SK-N-SH (cell line): ENCODE results near the gene CBLIF. TPM values are rescaled to one million over a fixed set of nuclear protein-coding genes. Genes with fewer than 3 reads are reported as not detected.

Experiments used
- CTCF ChIA-PET: fragments of 300-600, 350-600 bp; formaldehyde crosslinking; extraction: SDS; loops from one replicate; lab custom pipeline; 2021; lab: Yijun Ruan, JAX
- POLR2A ChIA-PET: fragments of 350-600 bp; sonication (Branson Sonifier 250); formaldehyde crosslinking; extraction: SDS; loops from one replicate; lab custom pipeline; 2020; ENCODE audit warnings: antibody characterized with exemption, inconsistent platforms; lab: Yijun Ruan, JAX
- DNase-seq: peaks from one replicate; pipeline ENCODE4 v3.0.0; 2012
- H2AFZ ChIP-seq: fragments of 200-600 bp; sonication (generic); 2 replicates; pipeline ENCODE4 v1.8.1; 2016; ENCODE audit warnings: antibody characterized with exemption, mild to moderate bottlenecking, low read depth
- H3F3A ChIP-seq: fragments of 200-600 bp; sonication (generic); replicated peaks from 2 replicates; pipeline ENCODE3; 2016; ENCODE audit warnings: antibody characterized with exemption, mild to moderate bottlenecking; ENCODE audit not compliant: insufficient read depth
- H3K27ac ChIP-seq, 2 experiments: fragments of 200-500 bp in 1 of 2; fragments of 200-600 bp in 1 of 2; sonication (Bioruptor generic) in 1 of 2; sonication (generic), shearing (Covaris generic) in 1 of 2; 2 replicates each; pipeline versions ENCODE4 v1.5.1 to v1.6.1; 2014 to 2016; ENCODE audit warnings: low read depth in 2 of 2, inconsistent platforms in 1 of 2, low read length in 1 of 2, mild to moderate bottlenecking in 1 of 2, mixed read lengths in 1 of 2
- H3K27me3 ChIP-seq: fragments of 200-600 bp; sonication (generic), shearing (Covaris generic); 2 replicates; pipeline ENCODE4 v1.6.1; 2016; ENCODE audit warnings: mixed run types; ENCODE audit not compliant: insufficient read depth
- H3K36me3 ChIP-seq, 2 experiments: fragments of 200-500 bp in 1 of 2; fragments of 200-600 bp in 1 of 2; sonication (Bioruptor generic) in 1 of 2; sonication (generic) in 1 of 2; replicated peaks in 1 of 2; 2 replicates each; pipeline versions ENCODE3 to v1.5.1; 2014 to 2016; ENCODE audit warnings: low read length in 1 of 2, mild to moderate bottlenecking in 1 of 2; ENCODE audit not compliant: insufficient read depth in 2 of 2, control insufficient read depth in 1 of 2
- H3K4me1 ChIP-seq, 2 experiments: fragments of 200-500 bp in 1 of 2; fragments of 200-600 bp in 1 of 2; sonication (Bioruptor generic) in 1 of 2; sonication (generic), shearing (Covaris generic) in 1 of 2; 2 replicates each; pipeline versions ENCODE4 v1.5.1 to v1.6.1; 2014 to 2016; ENCODE audit warnings: low read depth in 1 of 2, low read length in 1 of 2, mixed run types in 1 of 2; ENCODE audit not compliant: insufficient read depth in 2 of 2, control insufficient read depth in 1 of 2
- H3K4me2 ChIP-seq: fragments of 200-600 bp; sonication (generic), shearing (Covaris generic); 2 replicates; pipeline ENCODE4 v1.6.1; 2017; ENCODE audit warnings: mixed run types
- H3K4me3 ChIP-seq, 2 experiments: fragments of 200-500 bp in 1 of 2; fragments of 200-600 bp in 1 of 2; sonication (Bioruptor generic) in 1 of 2; sonication (generic), shearing (Covaris generic) in 1 of 2; 2 replicates each; pipeline versions ENCODE4 v1.5.1 to v1.8.1; 2014 to 2016; ENCODE audit warnings: low read depth in 2 of 2, inconsistent platforms in 1 of 2, low read length in 1 of 2, mild to moderate bottlenecking in 1 of 2, mixed read lengths in 1 of 2, moderate library complexity in 1 of 2
- H3K79me2 ChIP-seq: fragments of 200-600 bp; sonication (generic); 2 replicates; pipeline ENCODE4 v1.8.1; 2017; ENCODE audit warnings: mild to moderate bottlenecking; ENCODE audit not compliant: insufficient read depth
- H3K9ac ChIP-seq: fragments of 200-600 bp; sonication (generic); 2 replicates; pipeline ENCODE4 v1.6.1; 2017; ENCODE audit warnings: mixed run types
- H3K9me2 ChIP-seq: fragments of 200-600 bp; sonication (generic); 2 replicates; pipeline ENCODE4 v1.6.1; 2017; ENCODE audit warnings: mixed run types
- H3K9me3 ChIP-seq: fragments of 200-600 bp; sonication (generic); 2 replicates; pipeline ENCODE4 v1.6.1; 2017; ENCODE audit warnings: mixed run types, mild to moderate bottlenecking, moderate library complexity
- H4K20me1 ChIP-seq: fragments of 200-600 bp; sonication (generic); 2 replicates; pipeline ENCODE4 v1.6.1; 2017; ENCODE audit warnings: mild to moderate bottlenecking, mixed run types; ENCODE audit not compliant: insufficient read depth
- CHD2 ChIP-seq: fragments of 150-350 bp; IDR thresholded peaks from 2 replicates; pipeline ENCODE4 v1.6.1; 2018; ENCODE audit warnings: low read length; ENCODE audit not compliant: partially characterized antibody
- ELF1 ChIP-seq: IDR thresholded peaks from 2 replicates; pipeline ENCODE4 v1.4.0; 2012
- EP300 ChIP-seq, 2 experiments: IDR thresholded peaks; 2 replicates each; pipeline versions ENCODE4 v1.4.0 to v1.6.1; 2012; ENCODE audit warnings: borderline replicate concordance in 1 of 2, low read depth in 1 of 2, low read length in 1 of 2
- FOSL2 ChIP-seq: IDR thresholded peaks from 2 replicates; pipeline ENCODE4 v1.4.0; 2012; ENCODE audit warnings: low read depth, mild to moderate bottlenecking, moderate library complexity, borderline replicate concordance
- FOXJ3 ChIP-seq: sonication (generic); formaldehyde crosslinking; IDR thresholded peaks from 2 replicates; pipeline ENCODE4 v1.5.1; 2020; ENCODE audit warnings: mild to moderate bottlenecking, missing genetic modification reagents
- GABPA ChIP-seq: IDR thresholded peaks from 2 replicates; pipeline ENCODE4 v1.4.0; 2012; ENCODE audit warnings: low read depth, mild to moderate bottlenecking
- GATA2 ChIP-seq: sonication (generic); formaldehyde crosslinking; IDR thresholded peaks from 2 replicates; pipeline ENCODE4 v1.5.0; 2020; ENCODE audit warnings: mild to moderate bottlenecking, missing genetic modification reagents
- JUND ChIP-seq: IDR thresholded peaks from 2 replicates; pipeline ENCODE4 v1.4.0; 2012
- MEF2A ChIP-seq: IDR thresholded peaks from 2 replicates; pipeline ENCODE4 v1.4.0; 2012; ENCODE audit warnings: low read depth, borderline replicate concordance
- MXI1 ChIP-seq: IDR thresholded peaks from 2 replicates; pipeline ENCODE4 v1.6.1; 2012; ENCODE audit warnings: mild to moderate bottlenecking, low read depth, low read length, improper control_type of control experiment
- RAD21 ChIP-seq: IDR thresholded peaks from 2 replicates; pipeline ENCODE4 v1.6.1; 2012; ENCODE audit warnings: mild to moderate bottlenecking, low read length
- RCOR1 ChIP-seq: fragments of 150-350 bp; IDR thresholded peaks from 2 replicates; pipeline ENCODE4 v1.6.1; 2017; ENCODE audit warnings: antibody characterized with exemption, low read length
- SIN3A ChIP-seq: IDR thresholded peaks from 2 replicates; pipeline ENCODE4 v1.6.1; 2012; ENCODE audit warnings: low read depth, mild to moderate bottlenecking, low read length, moderate library complexity, borderline replicate concordance
- SMC3 ChIP-seq: IDR thresholded peaks from 2 replicates; pipeline ENCODE4 v1.6.1; 2012; ENCODE audit warnings: low read depth, low read length, improper control_type of control experiment
- TAF1 ChIP-seq: IDR thresholded peaks from 2 replicates; pipeline ENCODE4 v1.6.1; 2012; ENCODE audit warnings: low read depth, mild to moderate bottlenecking, low read length, moderate library complexity, borderline replicate concordance
- TEAD4 ChIP-seq: IDR thresholded peaks from 2 replicates; pipeline ENCODE4 v1.4.0; 2012; ENCODE audit warnings: mild to moderate bottlenecking, borderline replicate concordance; ENCODE audit not compliant: insufficient read depth
- WGBS: methylation state at CpG from one replicate; pipeline ENCODE4 v1.1.6; 2017; ENCODE audit warnings: low lambda C conversion rate; 5-methylcytosine and 5-hydroxymethylcytosine counted together
- polyA plus RNA-seq, 3 experiments: library from polyadenylated mRNA; depleted of rRNA; stranded (reverse); fragments of >200 nt; gene quantifications; 2 replicates each; pipeline ENCODE4 v1.2.3, GENCODE V29; 2012
- TF ChIP-seq, protein P1 (sequence below): IDR thresholded peaks from 2 replicates; pipeline ENCODE4; 2012
- TF ChIP-seq, protein P2 (sequence below): IDR thresholded peaks from 2 replicates; pipeline ENCODE4 v1.4.0; 2012; ENCODE audit warnings: low read depth, borderline replicate concordance
- TF ChIP-seq, protein P3 (sequence below): IDR thresholded peaks from 2 replicates; pipeline ENCODE4 v1.4.0; 2012; ENCODE audit warnings: low read depth
- TF ChIP-seq, protein P4 (sequence below): fragments of 150-350 bp; IDR thresholded peaks from 2 replicates; pipeline ENCODE4 v1.6.1; 2017; ENCODE audit warnings: antibody characterized with exemption, low read length, low read depth, borderline replicate concordance

The CBLIF gene
- polyA plus RNA-seq, 1 of the 3 experiments (the other 2 are of a cell fraction) = not detected

DNA sequence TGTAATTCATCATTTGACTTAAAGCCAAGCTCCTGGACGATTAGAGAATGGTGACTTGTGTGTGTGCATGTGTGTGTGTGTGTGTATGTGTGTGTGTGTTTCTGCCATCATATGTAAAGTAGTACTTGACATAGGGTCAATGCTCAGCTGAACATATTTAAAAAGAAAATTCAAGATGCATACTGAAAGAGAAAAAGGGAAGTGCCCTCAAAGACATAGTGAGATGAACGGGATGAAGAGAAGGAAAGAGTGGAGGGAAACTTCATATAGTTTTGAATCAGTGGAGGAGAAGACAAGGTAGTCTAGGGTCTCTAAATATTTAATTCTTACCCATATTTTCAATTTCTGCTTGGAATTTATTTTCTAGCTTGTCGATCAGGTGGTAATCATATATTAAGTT, 17.0 kb upstream of the CBLIF start:
- DNase-seq = no peak
- 23% methylated on average over 3 of the region's 3 CpGs for WGBS
- Histone ChIP-seq H3K36me3 (no peaks in the 10 kb centered on the region), H3K4me1 (peaks cover 0 to 11% of the 10 kb centered on the region in 2 experiments; a peak in 1 of 4 replicates), H3K9me2 (no peaks in the 10 kb centered on the region), H3K79me2 (no peaks in the 10 kb centered on the region), H3K4me3 (no peak overlapping the region), H2AFZ (no peak overlapping the region), H3K9ac (no peak overlapping the region), H3K27me3 (peaks cover 4% of the 10 kb centered on the region; the same call in 1 of the 2 replicates), H4K20me1 (no peaks in the 10 kb centered on the region), H3K9me3 (no peaks in the 10 kb centered on the region), H3K4me2 (no peak overlapping the region), H3K27ac (no peak overlapping the region), H3F3A (no peaks in the 10 kb centered on the region)
- CTCF ChIA-PET = no interaction called here
- TF ChIP-seq EP300 (IDR thresholded peaks at IDR 0.05; ENCODE audit: borderline replicate concordance in 1 of 2, low read depth in 1 of 2, low read length in 1 of 2) (no peak), GABPA (no peak), FOXJ3 (CRISPR knock-in tag) (no peak), CHD2 (no peak), SIN3A (no peak), GATA2 (CRISPR knock-in tag) (no peak), SMC3 (no peak), TEAD4 (no peak), ELF1 (no peak), JUND (no peak), RCOR1 (no peak)
- TF ChIP-seq, protein P1, sequence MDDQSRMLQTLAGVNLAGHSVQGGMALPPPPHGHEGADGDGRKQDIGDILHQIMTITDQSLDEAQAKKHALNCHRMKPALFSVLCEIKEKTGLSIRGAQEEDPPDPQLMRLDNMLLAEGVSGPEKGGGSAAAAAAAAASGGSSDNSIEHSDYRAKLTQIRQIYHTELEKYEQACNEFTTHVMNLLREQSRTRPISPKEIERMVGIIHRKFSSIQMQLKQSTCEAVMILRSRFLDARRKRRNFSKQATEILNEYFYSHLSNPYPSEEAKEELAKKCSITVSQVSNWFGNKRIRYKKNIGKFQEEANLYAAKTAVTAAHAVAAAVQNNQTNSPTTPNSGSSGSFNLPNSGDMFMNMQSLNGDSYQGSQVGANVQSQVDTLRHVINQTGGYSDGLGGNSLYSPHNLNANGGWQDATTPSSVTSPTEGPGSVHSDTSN = no peak
- TF ChIP-seq, protein P2, sequence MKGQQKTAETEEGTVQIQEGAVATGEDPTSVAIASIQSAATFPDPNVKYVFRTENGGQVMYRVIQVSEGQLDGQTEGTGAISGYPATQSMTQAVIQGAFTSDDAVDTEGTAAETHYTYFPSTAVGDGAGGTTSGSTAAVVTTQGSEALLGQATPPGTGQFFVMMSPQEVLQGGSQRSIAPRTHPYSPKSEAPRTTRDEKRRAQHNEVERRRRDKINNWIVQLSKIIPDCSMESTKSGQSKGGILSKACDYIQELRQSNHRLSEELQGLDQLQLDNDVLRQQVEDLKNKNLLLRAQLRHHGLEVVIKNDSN = no peak
- TF ChIP-seq, protein P3, sequence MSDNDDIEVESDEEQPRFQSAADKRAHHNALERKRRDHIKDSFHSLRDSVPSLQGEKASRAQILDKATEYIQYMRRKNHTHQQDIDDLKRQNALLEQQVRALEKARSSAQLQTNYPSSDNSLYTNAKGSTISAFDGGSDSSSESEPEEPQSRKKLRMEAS = no peak
- POLR2A ChIA-PET = no interaction called here

DNA sequence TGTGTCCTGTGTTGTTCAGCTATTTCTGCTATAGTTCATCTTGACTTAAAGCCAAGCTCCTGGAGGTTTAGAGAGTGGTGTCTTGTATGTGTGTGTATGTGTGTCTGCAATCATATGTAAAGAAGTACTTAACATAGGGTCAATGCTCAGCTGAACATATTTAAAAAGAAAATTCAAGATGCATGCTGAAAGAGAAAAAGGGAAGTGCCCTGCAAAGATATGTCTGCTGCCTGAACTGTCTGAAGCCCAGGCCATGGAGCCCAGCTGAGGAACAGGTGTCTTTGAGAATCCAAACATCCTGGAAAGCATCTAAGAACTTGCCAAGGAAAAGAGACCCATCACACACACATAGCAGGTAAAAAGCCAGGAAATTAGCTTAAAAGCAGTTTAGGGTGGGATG, 14.4 kb upstream of the CBLIF start:
- Histone ChIP-seq H3K79me2 (no peaks in the 10 kb centered on the region), H3F3A (no peaks in the 10 kb centered on the region), H3K9me3 (no peaks in the 10 kb centered on the region), H3K27me3 (peaks cover 4% of the 10 kb centered on the region; the same call in 1 of the 2 replicates), H3K4me2 (no peak overlapping the region), H2AFZ (no peak overlapping the region), H3K4me3 (no peak overlapping the region), H3K9ac (no peak overlapping the region), H3K27ac (no peak overlapping the region), H3K36me3 (no peaks in the 10 kb centered on the region), H3K9me2 (no peaks in the 10 kb centered on the region), H4K20me1 (no peaks in the 10 kb centered on the region), H3K4me1 (peaks cover 0 to 11% of the 10 kb centered on the region in 2 experiments; a peak in 1 of 4 replicates)
- ChIA-PET CTCF (interaction anchor here (1.2 kb wide), 1 partner anchor 37 kb away, joined by 3 read pairs; no protein-coding TSS in a partner anchor), POLR2A (no interaction called here)
- TF ChIP-seq MXI1 (no peak), RAD21 (no peak), CHD2 (no peak), FOSL2 (no peak), TAF1 (no peak), FOXJ3 (CRISPR knock-in tag) (no peak), MEF2A (no peak)
- TF ChIP-seq, protein P3 = no peak
- TF ChIP-seq, protein P4, sequence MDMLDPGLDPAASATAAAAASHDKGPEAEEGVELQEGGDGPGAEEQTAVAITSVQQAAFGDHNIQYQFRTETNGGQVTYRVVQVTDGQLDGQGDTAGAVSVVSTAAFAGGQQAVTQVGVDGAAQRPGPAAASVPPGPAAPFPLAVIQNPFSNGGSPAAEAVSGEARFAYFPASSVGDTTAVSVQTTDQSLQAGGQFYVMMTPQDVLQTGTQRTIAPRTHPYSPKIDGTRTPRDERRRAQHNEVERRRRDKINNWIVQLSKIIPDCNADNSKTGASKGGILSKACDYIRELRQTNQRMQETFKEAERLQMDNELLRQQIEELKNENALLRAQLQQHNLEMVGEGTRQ = no peak
- DNase-seq = no peak
